WTC11 (cell line): ENCODE measurements around the gene CD44. TPM values are rescaled to one million over a fixed set of nuclear protein-coding genes. Genes with fewer than 3 reads are reported as not detected.

Experiments
- ATAC-seq: fragments of 200-7000 bp; cut with Tn5 transposase; 2 replicates; pipeline ENCODE4 v1.10.0; 2021; ENCODE audit warnings: mild to moderate bottlenecking, moderate library complexity
- CTCF ChIA-PET: fragments of 300-600 bp; sonication (Branson Sonifier 250); formaldehyde crosslinking; loops from one replicate; lab custom pipeline; 2021; ENCODE audit warnings: antibody characterized with exemption; lab: Charles Lee
- POLR2A ChIA-PET: fragments of 350-600 bp; sonication (Branson Sonifier 250); formaldehyde crosslinking; loops from one replicate; lab custom pipeline; 2021; ENCODE audit warnings: antibody characterized with exemption; lab: Charles Lee
- DNase-seq: peaks from one replicate; pipeline ENCODE4 v3.0.0; 2021; ENCODE audit warnings: low spot score
- H3K27ac Mint-ChIP-seq: 2 replicates; pipeline ENCODE4 v1.8.0; 2021; ENCODE audit warnings: mixed read lengths
- H3K27me3 Mint-ChIP-seq: 2 replicates; pipeline ENCODE4 v1.8.0; 2021; ENCODE audit warnings: low read depth, mild to moderate bottlenecking, moderate library complexity, mixed read lengths
- H3K36me3 Mint-ChIP-seq: 2 replicates; pipeline ENCODE4 v1.8.0; 2021; ENCODE audit warnings: mixed read lengths
- H3K4me1 Mint-ChIP-seq: 2 replicates; pipeline ENCODE4 v1.8.0; 2022; ENCODE audit warnings: mixed read lengths
- H3K4me3 Mint-ChIP-seq: 2 replicates; pipeline ENCODE4 v1.8.0; 2021; ENCODE audit warnings: mild to moderate bottlenecking, moderate library complexity, mixed read lengths
- H3K9me3 Mint-ChIP-seq: 2 replicates; pipeline ENCODE4 v1.8.0; 2021; ENCODE audit warnings: mixed read lengths
- ATF3 ChIP-seq: sonication (generic); formaldehyde crosslinking; conservative IDR thresholded peaks from 2 replicates; pipeline ENCODE4 v1.8.1; 2022; ENCODE audit warnings: mild to moderate bottlenecking, missing genetic modification reagents
- CBFB ChIP-seq: sonication (generic); formaldehyde crosslinking; IDR thresholded peaks from 2 replicates; pipeline ENCODE4 v1.8.1; 2022; ENCODE audit warnings: mild to moderate bottlenecking, low read depth, missing genetic modification reagents
- CDX4 ChIP-seq: fragments of 250-450 bp; sonication (Bioruptor Pico); IDR thresholded peaks from 2 replicates; pipeline ENCODE4 v1.9.0; 2021; ENCODE audit warnings: moderate library complexity, mild to moderate bottlenecking, inconsistent platforms, borderline replicate concordance
- E2F5 ChIP-seq: sonication (generic); formaldehyde crosslinking; IDR thresholded peaks from 2 replicates; pipeline ENCODE4 v1.8.1; 2022; ENCODE audit warnings: mild to moderate bottlenecking, moderate library complexity, missing genetic modification reagents
- FOXP4 ChIP-seq: sonication (generic); formaldehyde crosslinking; IDR thresholded peaks from 2 replicates; pipeline ENCODE4 v1.8.0; 2022; ENCODE audit warnings: mild to moderate bottlenecking, missing genetic modification reagents
- GABPB1 ChIP-seq: sonication (generic); formaldehyde crosslinking; IDR thresholded peaks from 2 replicates; pipeline ENCODE4 v1.8.1; 2023; ENCODE audit warnings: mild to moderate bottlenecking, missing genetic modification reagents
- GRHL2 ChIP-seq: fragments of 250-450 bp; sonication (Bioruptor Pico); IDR thresholded peaks from 2 replicates; pipeline ENCODE4 v1.8.0; 2022; ENCODE audit warnings: mild to moderate bottlenecking, moderate library complexity; ENCODE audit not compliant: insufficient replicate concordance, severe bottlenecking
- JAZF1 ChIP-seq: fragments of 250-450 bp; sonication (Bioruptor Pico); IDR thresholded peaks from 2 replicates; pipeline ENCODE4 v1.9.0; 2021; ENCODE audit warnings: moderate library complexity, mild to moderate bottlenecking, inconsistent platforms
- SP1 ChIP-seq: sonication (generic); formaldehyde crosslinking; conservative IDR thresholded peaks from 2 replicates; pipeline ENCODE4 v1.8.1; 2022; ENCODE audit warnings: missing genetic modification reagents
- ZNF263 ChIP-seq: sonication (generic); formaldehyde crosslinking; IDR thresholded peaks from 2 replicates; pipeline ENCODE4 v1.8.1; 2022; ENCODE audit warnings: low read depth, mild to moderate bottlenecking, moderate library complexity, missing genetic modification reagents
- ZNF396 ChIP-seq: fragments of 250-450 bp; sonication (Bioruptor Pico); IDR thresholded peaks from 2 replicates; pipeline ENCODE4 v1.8.0; 2021; ENCODE audit warnings: mild to moderate bottlenecking, moderate library complexity, borderline replicate concordance
- total RNA-seq: library from RNA; stranded (reverse); gene quantifications from 3 replicates; pipeline ENCODE4 v1.2.3, GENCODE V29; 2021
- TF ChIP-seq, protein P1 (sequence below): sonication (generic); formaldehyde crosslinking; IDR thresholded peaks from 2 replicates; pipeline ENCODE4 v1.8.0; 2022; ENCODE audit warnings: mild to moderate bottlenecking, missing genetic modification reagents
- TF ChIP-seq, protein P2 (sequence below): sonication (generic); formaldehyde crosslinking; IDR thresholded peaks from 2 replicates; pipeline ENCODE4 v1.8.1; 2022; ENCODE audit warnings: missing genetic modification reagents, borderline replicate concordance
- TF ChIP-seq, protein P3 (sequence below): sonication (generic); formaldehyde crosslinking; IDR thresholded peaks from 2 replicates; pipeline ENCODE4 v1.8.1; 2023; ENCODE audit warnings: mild to moderate bottlenecking, missing genetic modification reagents, moderate library complexity
- TF ChIP-seq, protein P4 (sequence below): fragments of 250-450 bp; sonication (Bioruptor Pico); IDR thresholded peaks from 2 replicates; pipeline ENCODE4 v2.1.2; 2022; ENCODE audit warnings: mild to moderate bottlenecking, moderate library complexity
- TF ChIP-seq, protein P5 (sequence below): sonication (generic); formaldehyde crosslinking; IDR thresholded peaks from 2 replicates; pipeline ENCODE4 v1.8.1; 2023; ENCODE audit warnings: mild to moderate bottlenecking, missing genetic modification reagents
- TF ChIP-seq, protein P6 (sequence below): fragments of 200-600 bp; IDR thresholded peaks from 2 replicates; pipeline ENCODE4 v1.8.0; 2022; ENCODE audit warnings: antibody characterized with exemption

CD44 gene
- total RNA-seq, 1 experiment from 2014 or later = 12.0 TPM

- POLR2A ChIA-PET = no interaction called here
- TF ChIP-seq GABPB1 (CRISPR knock-in tag) (no peak), FOXP4 (CRISPR knock-in tag) (no peak), CBFB (no peak), ZNF396 (CRISPR knock-in tag) (no peak), E2F5 (no peak), GRHL2 (CRISPR knock-in tag) (no peak)
- TF ChIP-seq, protein P1, sequence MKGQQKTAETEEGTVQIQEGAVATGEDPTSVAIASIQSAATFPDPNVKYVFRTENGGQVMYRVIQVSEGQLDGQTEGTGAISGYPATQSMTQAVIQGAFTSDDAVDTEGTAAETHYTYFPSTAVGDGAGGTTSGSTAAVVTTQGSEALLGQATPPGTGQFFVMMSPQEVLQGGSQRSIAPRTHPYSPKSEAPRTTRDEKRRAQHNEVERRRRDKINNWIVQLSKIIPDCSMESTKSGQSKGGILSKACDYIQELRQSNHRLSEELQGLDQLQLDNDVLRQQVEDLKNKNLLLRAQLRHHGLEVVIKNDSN (CRISPR knock-in tag) = no peak
- TF ChIP-seq, protein P2, sequence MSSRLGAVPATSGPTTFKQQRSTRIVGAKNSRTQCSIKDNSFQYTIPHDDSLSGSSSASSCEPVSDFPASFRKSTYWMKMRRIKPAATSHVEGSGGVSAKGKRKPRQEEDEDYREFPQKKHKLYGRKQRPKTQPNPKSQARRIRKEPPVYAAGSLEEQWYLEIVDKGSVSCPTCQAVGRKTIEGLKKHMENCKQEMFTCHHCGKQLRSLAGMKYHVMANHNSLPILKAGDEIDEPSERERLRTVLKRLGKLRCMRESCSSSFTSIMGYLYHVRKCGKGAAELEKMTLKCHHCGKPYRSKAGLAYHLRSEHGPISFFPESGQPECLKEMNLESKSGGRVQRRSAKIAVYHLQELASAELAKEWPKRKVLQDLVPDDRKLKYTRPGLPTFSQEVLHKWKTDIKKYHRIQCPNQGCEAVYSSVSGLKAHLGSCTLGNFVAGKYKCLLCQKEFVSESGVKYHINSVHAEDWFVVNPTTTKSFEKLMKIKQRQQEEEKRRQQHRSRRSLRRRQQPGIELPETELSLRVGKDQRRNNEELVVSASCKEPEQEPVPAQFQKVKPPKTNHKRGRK = no peak
- H3K36me3 Mint-ChIP-seq = no peaks in the 10 kb centered on the region
- H3K27ac Mint-ChIP-seq = no peak overlapping the region
- no peak overlapping the region for H3K4me3 Mint-ChIP-seq
- peaks cover 8% of the 10 kb centered on the region for H3K4me1 Mint-ChIP-seq
- DNase-seq (no peak), ATAC-seq (no peak)
- CTCF ChIA-PET = interaction anchor here (1.2 kb wide), 1 partner anchor 43 kb away, joined by 3 read pairs; no protein-coding TSS in a partner anchor
- no peaks in the 10 kb centered on the region for H3K9me3 Mint-ChIP-seq
- no peaks in the 10 kb centered on the region for H3K27me3 Mint-ChIP-seq
Measured at GRCh38 chr11:35280727-35281126, 141.8 kb downstream of the CD44 start.

DNA sequence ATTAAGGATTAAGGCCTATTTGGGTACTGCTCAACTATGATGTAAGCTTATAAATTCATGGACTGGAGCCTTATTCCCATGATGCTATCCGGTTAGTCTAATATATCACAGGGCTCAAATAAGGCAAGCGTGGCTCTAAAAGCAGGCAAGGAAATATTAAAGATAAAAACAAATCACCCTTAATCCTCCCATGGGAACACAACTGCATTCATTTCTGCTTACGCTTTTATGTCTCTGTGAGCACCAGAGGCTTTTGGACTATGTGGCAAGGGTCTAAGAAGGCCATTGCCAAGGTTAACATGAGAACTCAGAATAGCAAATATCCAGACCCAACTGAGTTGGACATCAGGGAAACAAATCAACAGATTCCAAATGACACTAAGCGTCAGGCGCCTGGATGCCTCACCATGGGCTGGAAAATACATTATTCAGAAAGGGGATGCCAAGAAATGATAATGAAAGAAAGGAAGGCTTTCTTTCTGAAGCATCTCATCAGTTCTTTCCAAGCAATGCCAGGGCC, 142.3 kb downstream of the CD44 start:
- TF ChIP-seq JAZF1 (CRISPR knock-in tag) = no peak
- TF ChIP-seq, protein P3, sequence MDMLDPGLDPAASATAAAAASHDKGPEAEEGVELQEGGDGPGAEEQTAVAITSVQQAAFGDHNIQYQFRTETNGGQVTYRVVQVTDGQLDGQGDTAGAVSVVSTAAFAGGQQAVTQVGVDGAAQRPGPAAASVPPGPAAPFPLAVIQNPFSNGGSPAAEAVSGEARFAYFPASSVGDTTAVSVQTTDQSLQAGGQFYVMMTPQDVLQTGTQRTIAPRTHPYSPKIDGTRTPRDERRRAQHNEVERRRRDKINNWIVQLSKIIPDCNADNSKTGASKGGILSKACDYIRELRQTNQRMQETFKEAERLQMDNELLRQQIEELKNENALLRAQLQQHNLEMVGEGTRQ (CRISPR knock-in tag) = no peak
- TF ChIP-seq ZNF263 (CRISPR knock-in tag) = no peak
- TF ChIP-seq, protein P4, sequence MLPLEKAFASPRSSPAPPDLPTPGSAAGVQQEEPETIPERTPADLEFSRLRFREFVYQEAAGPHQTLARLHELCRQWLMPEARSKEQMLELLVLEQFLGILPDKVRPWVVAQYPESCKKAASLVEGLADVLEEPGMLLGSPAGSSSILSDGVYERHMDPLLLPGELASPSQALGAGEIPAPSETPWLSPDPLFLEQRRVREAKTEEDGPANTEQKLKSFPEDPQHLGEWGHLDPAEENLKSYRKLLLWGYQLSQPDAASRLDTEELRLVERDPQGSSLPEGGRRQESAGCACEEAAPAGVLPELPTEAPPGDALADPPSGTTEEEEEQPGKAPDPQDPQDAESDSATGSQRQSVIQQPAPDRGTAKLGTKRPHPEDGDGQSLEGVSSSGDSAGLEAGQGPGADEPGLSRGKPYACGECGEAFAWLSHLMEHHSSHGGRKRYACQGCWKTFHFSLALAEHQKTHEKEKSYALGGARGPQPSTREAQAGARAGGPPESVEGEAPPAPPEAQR (CRISPR knock-in tag) = no peak
- TF ChIP-seq, protein P5, sequence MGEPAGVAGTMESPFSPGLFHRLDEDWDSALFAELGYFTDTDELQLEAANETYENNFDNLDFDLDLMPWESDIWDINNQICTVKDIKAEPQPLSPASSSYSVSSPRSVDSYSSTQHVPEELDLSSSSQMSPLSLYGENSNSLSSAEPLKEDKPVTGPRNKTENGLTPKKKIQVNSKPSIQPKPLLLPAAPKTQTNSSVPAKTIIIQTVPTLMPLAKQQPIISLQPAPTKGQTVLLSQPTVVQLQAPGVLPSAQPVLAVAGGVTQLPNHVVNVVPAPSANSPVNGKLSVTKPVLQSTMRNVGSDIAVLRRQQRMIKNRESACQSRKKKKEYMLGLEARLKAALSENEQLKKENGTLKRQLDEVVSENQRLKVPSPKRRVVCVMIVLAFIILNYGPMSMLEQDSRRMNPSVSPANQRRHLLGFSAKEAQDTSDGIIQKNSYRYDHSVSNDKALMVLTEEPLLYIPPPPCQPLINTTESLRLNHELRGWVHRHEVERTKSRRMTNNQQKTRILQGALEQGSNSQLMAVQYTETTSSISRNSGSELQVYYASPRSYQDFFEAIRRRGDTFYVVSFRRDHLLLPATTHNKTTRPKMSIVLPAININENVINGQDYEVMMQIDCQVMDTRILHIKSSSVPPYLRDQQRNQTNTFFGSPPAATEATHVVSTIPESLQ (CRISPR knock-in tag) = no peak
- no peak for TF ChIP-seq CDX4 (CRISPR knock-in tag)
- TF ChIP-seq ATF3 (CRISPR knock-in tag) = no peak
- TF ChIP-seq, protein P6, sequence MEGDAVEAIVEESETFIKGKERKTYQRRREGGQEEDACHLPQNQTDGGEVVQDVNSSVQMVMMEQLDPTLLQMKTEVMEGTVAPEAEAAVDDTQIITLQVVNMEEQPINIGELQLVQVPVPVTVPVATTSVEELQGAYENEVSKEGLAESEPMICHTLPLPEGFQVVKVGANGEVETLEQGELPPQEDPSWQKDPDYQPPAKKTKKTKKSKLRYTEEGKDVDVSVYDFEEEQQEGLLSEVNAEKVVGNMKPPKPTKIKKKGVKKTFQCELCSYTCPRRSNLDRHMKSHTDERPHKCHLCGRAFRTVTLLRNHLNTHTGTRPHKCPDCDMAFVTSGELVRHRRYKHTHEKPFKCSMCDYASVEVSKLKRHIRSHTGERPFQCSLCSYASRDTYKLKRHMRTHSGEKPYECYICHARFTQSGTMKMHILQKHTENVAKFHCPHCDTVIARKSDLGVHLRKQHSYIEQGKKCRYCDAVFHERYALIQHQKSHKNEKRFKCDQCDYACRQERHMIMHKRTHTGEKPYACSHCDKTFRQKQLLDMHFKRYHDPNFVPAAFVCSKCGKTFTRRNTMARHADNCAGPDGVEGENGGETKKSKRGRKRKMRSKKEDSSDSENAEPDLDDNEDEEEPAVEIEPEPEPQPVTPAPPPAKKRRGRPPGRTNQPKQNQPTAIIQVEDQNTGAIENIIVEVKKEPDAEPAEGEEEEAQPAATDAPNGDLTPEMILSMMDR = no peak
- no peak for TF ChIP-seq SP1 (CRISPR knock-in tag)
- ChIA-PET POLR2A (no interaction called here), CTCF (interaction anchor here (1.2 kb wide), 1 partner anchor 44 kb away, joined by 3 read pairs; no protein-coding TSS in a partner anchor)

More for the DNA sequence above, 142.3 kb downstream of the CD44 start:
- Mint-ChIP-seq H3K27ac (no peak overlapping the region), H3K4me1 (peaks cover 3% of the 10 kb centered on the region), H3K4me3 (no peak overlapping the region), H3K36me3 (no peaks in the 10 kb centered on the region), H3K9me3 (no peaks in the 10 kb centered on the region), H3K27me3 (no peaks in the 10 kb centered on the region)
- ATAC-seq (no peak), DNase-seq (no peak)
